SU-DHL-6 (cell line): Measurements from ENCODE around the gene MAP3K4.

Experiments
- H2AFZ ChIP-seq: fragments of 200-600 bp; sonication (generic); 2 replicates; pipeline ENCODE4 v1.6.1; 2014; ENCODE audit warnings: low read depth, mild to moderate bottlenecking, moderate library complexity, mixed read lengths, antibody characterized with exemption, low read length; ENCODE audit not compliant: severe bottlenecking
- H3F3A ChIP-seq: fragments of 200-600 bp; shearing (Covaris generic); 2 replicates; pipeline ENCODE4 v1.6.0; 2016; ENCODE audit warnings: antibody characterized with exemption, mild to moderate bottlenecking; ENCODE audit not compliant: insufficient read depth
- H3K27ac ChIP-seq: fragments of 200-600 bp; sonication (generic); 2 replicates; pipeline ENCODE4 v1.5.1; 2016; ENCODE audit warnings: low read depth, mild to moderate bottlenecking, low read length, moderate library complexity, mixed read lengths
- H3K27me3 ChIP-seq: fragments of 200-600 bp; sonication (generic), shearing (Covaris generic); 2 replicates; pipeline ENCODE4 v1.6.0; 2014; ENCODE audit warnings: mild to moderate bottlenecking, low read length
- H3K36me3 ChIP-seq: fragments of 200-600 bp; sonication (generic); 2 replicates; pipeline ENCODE4 v1.6.1; 2014; ENCODE audit warnings: mild to moderate bottlenecking, low read length, mixed read lengths
- H3K4me2 ChIP-seq: fragments of 300-600, 200-600 bp; shearing (Covaris generic), sonication (generic); 2 replicates; pipeline ENCODE4 v1.6.0; 2014; ENCODE audit warnings: low read length, low read depth, mild to moderate bottlenecking; ENCODE audit not compliant: poor library complexity, severe bottlenecking
- H3K4me3 ChIP-seq: fragments of 200-600 bp; sonication (generic); 2 replicates; pipeline ENCODE4 v1.5.1; 2014; ENCODE audit warnings: antibody characterized with exemption, low read length, mild to moderate bottlenecking, mixed read lengths; ENCODE audit not compliant: insufficient read depth, poor library complexity, severe bottlenecking
- H3K79me2 ChIP-seq: fragments of 200-600 bp; sonication (generic); 2 replicates; pipeline ENCODE4 v1.6.1; 2014; ENCODE audit warnings: mild to moderate bottlenecking, low read length, moderate library complexity; ENCODE audit not compliant: insufficient read depth
- H3K9ac ChIP-seq: fragments of 200-600 bp; sonication (generic); 2 replicates; pipeline ENCODE4 v1.7.0; 2014; ENCODE audit warnings: mild to moderate bottlenecking, low read length
- H3K9me2 ChIP-seq: fragments of 200-600 bp; sonication (generic); replicated peaks from 2 replicates; pipeline ENCODE4 v1.6.1; 2014; ENCODE audit warnings: low read length; ENCODE audit not compliant: insufficient read depth
- H3K9me3 ChIP-seq: fragments of 200-600 bp; sonication (generic); 2 replicates; pipeline ENCODE4 v1.6.1; 2014; ENCODE audit warnings: low read length, mixed read lengths; ENCODE audit not compliant: insufficient read depth
- H4K20me1 ChIP-seq: fragments of 200-600 bp; sonication (generic); 2 replicates; pipeline ENCODE4 v1.6.1; 2014; ENCODE audit warnings: low read depth, mild to moderate bottlenecking, antibody characterized with exemption, low read length, moderate library complexity, mixed read lengths
- CTCF ChIP-seq: fragments of 200-600 bp; sonication (generic); IDR thresholded peaks from one replicate; pipeline ENCODE4 v1.5.1; 2017; ENCODE audit warnings: antibody characterized with exemption, mild to moderate bottlenecking, low read length, moderate library complexity; ENCODE audit not compliant: insufficient read depth, poor library complexity, severe bottlenecking
- EZH2phosphoT487 ChIP-seq: fragments of 200-600 bp; sonication (generic), shearing (Covaris generic); conservative IDR thresholded peaks from 2 replicates; pipeline ENCODE4 v1.6.1; 2018; ENCODE audit warnings: mild to moderate bottlenecking, antibody characterized with exemption, low read length, moderate library complexity, mixed read lengths

The MAP3K4 gene

GRCh38 chr6:161104966-161105365, 113.4 kb downstream of the MAP3K4 start:
- H3K9me3 ChIP-seq: no peaks in the 10 kb centered on the region
- no peaks in the 10 kb centered on the region for H3K9me2 ChIP-seq
- no peaks in the 10 kb centered on the region for H3K27me3 ChIP-seq
- no peak overlapping the region for H2AFZ ChIP-seq
- TF ChIP-seq CTCF (no peak), EZH2phosphoT487 (no peak)
- peaks cover 9% of the 10 kb centered on the region; the same call in 1 of the 2 replicates for H3K36me3 ChIP-seq
- H3K4me2 ChIP-seq: no peak overlapping the region
- no peak overlapping the region for H3K27ac ChIP-seq
- H3K9ac ChIP-seq: no peak overlapping the region
- H3K79me2 ChIP-seq: no peaks in the 10 kb centered on the region
- H3K4me3 ChIP-seq: no peak overlapping the region
- no peaks in the 10 kb centered on the region for H3F3A ChIP-seq
- no peaks in the 10 kb centered on the region for H4K20me1 ChIP-seq

GRCh38 chr6:161105408-161105807, 113.8 kb downstream of the MAP3K4 start:
- H3K36me3 ChIP-seq: peaks cover 9% of the 10 kb centered on the region; the same call in 1 of the 2 replicates
- no peaks in the 10 kb centered on the region for H3K79me2 ChIP-seq
- TF ChIP-seq EZH2phosphoT487: no peak
- TF ChIP-seq CTCF: no peak
- H4K20me1 ChIP-seq: no peaks in the 10 kb centered on the region
- no peak overlapping the region for H2AFZ ChIP-seq
- H3K9me3 ChIP-seq: no peaks in the 10 kb centered on the region
- H3K9me2 ChIP-seq: no peaks in the 10 kb centered on the region
- H3K27ac ChIP-seq: no peak overlapping the region
- H3K4me2 ChIP-seq: no peak overlapping the region
- H3K9ac ChIP-seq: no peak overlapping the region
- H3K4me3 ChIP-seq: no peak overlapping the region
- H3K27me3 ChIP-seq: no peaks in the 10 kb centered on the region
- no peaks in the 10 kb centered on the region for H3F3A ChIP-seq

- H4K20me1 ChIP-seq: no peaks in the 10 kb centered on the region
- no peak overlapping the region for H2AFZ ChIP-seq
- H3K9me2 ChIP-seq: no peaks in the 10 kb centered on the region
- peaks cover 8% of the 10 kb centered on the region for H3K36me3 ChIP-seq
- H3K27me3 ChIP-seq: no peaks in the 10 kb centered on the region
- no peak overlapping the region for H3K27ac ChIP-seq
- no peak overlapping the region for H3K9ac ChIP-seq
- no peak overlapping the region for H3K4me2 ChIP-seq
- H3K79me2 ChIP-seq: no peaks in the 10 kb centered on the region
- H3F3A ChIP-seq: no peaks in the 10 kb centered on the region
- H3K4me3 ChIP-seq: no peak overlapping the region
- no peak for TF ChIP-seq CTCF
- TF ChIP-seq EZH2phosphoT487: no peak
- H3K9me3 ChIP-seq: no peaks in the 10 kb centered on the region
These were observed 116.5 kb downstream of the MAP3K4 start for GRCh38 chr6:161107779-161108730.
